Fibroblast of pulmonary artery (primary cell): ENCODE results near the gene NRP2.
A peak's percentile ranks its signal among the peaks of the same experiment; 100 is the strongest.

ENCODE experiments used
- DNase-seq: peaks from one replicate; pipeline ENCODE4 v3.0.0-alpha.2; 2010; ENCODE audit warnings: low read depth
- H3K4me3 ChIP-seq: replicated peaks from 2 replicates; pipeline ENCODE4 v1.5.1; 2011; ENCODE audit warnings: low read depth, mild to moderate bottlenecking, control low read depth, low read length, moderate library complexity
- TF ChIP-seq, protein P1 (sequence below): IDR thresholded peaks from 2 replicates; pipeline ENCODE4 v1.5.1; 2011; ENCODE audit warnings: mild to moderate bottlenecking, control low read depth, low read length, inconsistent platforms; ENCODE audit errors: missing control alignments

Gene NRP2

DNA sequence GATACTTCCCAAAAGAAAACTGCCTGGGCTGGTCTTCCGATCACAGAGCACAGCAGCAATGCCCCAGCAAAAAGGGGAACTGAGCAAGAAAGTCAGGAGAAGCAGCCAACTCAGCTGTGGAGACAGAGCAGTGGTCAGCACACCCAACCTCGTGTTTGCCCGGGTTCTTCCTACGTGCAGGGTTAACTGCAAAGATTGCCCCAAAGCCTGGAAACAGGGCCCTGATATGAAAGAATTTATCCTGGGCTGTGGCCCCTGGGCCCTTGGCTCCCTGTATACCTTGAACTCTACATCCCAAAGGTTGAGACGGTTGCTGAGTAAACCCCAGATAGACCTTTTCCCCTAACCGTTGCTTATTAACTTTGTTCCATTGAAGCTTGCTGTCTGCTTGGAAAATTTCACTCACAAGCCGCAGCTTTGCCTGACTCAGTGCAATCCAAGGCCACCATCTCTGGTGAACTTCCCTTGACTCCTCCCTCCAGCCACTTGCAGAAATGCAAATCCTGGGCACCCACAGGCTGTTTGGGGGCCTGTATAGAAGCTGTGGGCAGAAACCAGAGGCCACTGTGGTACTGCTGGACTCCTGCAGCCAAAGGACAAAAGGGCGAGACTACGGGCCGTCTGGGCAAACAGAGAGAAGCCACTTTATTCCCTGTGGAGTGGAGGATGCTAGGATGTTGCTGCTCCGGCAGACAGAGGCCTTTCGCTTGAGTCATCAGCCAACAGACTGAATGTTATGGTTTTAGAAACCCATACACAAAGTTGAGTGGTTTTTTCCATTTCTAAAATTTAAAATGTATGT is 18.2 kb downstream of the NRP2 start:
- TF ChIP-seq, protein P1, sequence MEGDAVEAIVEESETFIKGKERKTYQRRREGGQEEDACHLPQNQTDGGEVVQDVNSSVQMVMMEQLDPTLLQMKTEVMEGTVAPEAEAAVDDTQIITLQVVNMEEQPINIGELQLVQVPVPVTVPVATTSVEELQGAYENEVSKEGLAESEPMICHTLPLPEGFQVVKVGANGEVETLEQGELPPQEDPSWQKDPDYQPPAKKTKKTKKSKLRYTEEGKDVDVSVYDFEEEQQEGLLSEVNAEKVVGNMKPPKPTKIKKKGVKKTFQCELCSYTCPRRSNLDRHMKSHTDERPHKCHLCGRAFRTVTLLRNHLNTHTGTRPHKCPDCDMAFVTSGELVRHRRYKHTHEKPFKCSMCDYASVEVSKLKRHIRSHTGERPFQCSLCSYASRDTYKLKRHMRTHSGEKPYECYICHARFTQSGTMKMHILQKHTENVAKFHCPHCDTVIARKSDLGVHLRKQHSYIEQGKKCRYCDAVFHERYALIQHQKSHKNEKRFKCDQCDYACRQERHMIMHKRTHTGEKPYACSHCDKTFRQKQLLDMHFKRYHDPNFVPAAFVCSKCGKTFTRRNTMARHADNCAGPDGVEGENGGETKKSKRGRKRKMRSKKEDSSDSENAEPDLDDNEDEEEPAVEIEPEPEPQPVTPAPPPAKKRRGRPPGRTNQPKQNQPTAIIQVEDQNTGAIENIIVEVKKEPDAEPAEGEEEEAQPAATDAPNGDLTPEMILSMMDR, result no peak
- no peak overlapping the region for H3K4me3 ChIP-seq
- DNase-seq, result peak; percentile 76

DNA sequence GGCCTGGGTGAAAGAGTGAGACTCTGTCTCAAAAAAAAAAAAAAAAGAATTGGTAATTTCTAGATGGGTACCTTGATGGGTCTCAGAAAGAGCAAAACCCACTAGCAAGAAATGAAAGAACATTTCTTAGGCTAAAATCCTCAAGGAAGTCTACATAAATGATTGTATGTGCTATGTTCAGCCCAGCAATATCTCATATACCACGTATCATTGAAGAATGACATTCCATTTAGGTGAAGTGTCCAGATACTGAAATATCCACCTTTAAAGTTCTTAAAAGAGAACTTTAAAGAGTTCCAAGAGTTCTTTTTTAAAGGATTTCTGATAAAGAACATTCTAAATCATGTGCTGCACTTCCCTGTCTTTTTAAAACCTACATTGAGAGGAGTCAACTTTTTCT is 19.2 kb downstream of the NRP2 start:
- DNase-seq, result peak; percentile 39
- TF ChIP-seq, protein P1, result no peak
- H3K4me3 ChIP-seq, result no peak overlapping the region

DNA sequence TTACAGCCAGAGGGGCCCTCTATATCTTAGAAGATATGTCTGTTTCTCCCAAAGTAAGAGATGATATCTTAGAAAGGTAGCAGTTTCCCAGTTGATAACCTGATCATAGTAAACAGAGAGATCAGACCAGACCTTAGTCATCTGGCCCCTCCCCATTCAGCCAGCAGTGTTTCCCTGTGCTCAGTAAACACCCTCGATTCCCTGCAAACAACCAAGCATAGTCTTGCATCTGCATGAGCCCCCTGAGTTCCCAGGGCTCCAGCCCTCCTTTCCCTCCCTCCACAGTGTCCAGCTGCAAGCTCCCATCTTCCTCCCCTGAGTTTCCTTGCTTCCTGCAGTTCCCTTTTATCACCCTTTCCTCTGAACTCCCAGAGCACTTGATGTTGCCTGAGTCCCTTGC is 20.3 kb downstream of the NRP2 start:
- TF ChIP-seq, protein P1, result no peak
- DNase-seq, result no peak
- no peak overlapping the region for H3K4me3 ChIP-seq

DNA sequence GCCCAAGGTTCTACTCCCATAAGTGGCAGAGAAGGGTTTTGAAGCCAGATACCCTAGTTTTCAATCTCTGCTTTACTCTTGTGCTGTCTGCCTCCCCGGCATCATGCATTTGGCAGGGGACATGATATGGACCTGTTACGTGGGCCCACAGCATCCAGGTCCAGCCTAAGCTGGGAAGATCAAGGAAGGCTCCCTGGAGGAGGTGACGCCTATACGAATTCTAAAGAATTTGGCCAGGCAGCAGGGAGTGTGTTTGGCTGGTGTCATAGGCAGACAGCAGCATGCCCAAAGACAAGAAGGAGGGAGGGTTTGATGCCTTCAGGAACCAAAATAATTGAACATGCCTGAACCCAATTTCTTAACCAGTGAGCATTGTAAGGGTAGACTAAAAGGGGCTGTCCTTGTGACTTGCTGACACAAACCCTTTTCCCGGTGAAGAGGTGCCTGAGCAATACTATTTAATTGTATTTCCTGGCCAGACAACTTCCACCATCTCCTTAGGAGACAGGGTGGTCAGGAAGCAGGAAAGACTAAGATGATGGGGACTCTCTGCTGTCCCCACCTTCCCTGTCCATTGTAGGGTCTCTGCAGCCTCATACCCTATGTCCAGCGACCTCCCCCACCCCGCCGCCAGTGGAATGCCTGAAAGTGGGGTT is 21.3 kb downstream of the NRP2 start:
- no peak overlapping the region for H3K4me3 ChIP-seq
- DNase-seq, result no peak
- TF ChIP-seq, protein P1, result no peak

DNA sequence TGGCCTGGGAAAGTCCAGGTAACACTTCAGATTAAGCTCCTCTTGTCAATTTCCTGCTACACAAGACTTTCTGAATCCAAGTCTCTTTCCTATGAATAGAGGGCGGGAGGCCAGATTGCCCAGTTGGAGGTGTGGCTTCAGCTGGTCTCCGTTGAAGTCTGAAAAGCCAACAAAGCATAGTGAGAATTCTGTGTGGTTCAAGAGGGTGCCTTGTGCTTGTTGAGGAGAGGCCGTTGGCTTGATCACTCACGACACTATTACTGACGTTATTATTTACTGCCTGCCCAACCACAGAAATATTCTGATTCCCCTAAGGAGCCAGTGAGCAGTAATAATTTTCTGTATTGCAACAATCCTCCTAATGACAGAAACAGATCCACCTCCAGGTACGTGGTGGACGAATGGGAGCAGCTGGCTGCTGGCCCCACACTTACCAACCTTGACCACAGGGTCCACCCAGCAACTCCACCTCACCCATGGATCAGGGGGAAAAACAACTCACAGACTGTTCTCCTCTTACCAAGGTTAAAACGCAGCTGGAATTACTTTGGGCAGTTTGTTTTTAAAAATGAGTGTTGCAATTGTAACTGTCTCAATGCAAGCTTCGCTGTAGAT is 21.9 kb downstream of the NRP2 start:
- TF ChIP-seq, protein P1, result no peak

DNA sequence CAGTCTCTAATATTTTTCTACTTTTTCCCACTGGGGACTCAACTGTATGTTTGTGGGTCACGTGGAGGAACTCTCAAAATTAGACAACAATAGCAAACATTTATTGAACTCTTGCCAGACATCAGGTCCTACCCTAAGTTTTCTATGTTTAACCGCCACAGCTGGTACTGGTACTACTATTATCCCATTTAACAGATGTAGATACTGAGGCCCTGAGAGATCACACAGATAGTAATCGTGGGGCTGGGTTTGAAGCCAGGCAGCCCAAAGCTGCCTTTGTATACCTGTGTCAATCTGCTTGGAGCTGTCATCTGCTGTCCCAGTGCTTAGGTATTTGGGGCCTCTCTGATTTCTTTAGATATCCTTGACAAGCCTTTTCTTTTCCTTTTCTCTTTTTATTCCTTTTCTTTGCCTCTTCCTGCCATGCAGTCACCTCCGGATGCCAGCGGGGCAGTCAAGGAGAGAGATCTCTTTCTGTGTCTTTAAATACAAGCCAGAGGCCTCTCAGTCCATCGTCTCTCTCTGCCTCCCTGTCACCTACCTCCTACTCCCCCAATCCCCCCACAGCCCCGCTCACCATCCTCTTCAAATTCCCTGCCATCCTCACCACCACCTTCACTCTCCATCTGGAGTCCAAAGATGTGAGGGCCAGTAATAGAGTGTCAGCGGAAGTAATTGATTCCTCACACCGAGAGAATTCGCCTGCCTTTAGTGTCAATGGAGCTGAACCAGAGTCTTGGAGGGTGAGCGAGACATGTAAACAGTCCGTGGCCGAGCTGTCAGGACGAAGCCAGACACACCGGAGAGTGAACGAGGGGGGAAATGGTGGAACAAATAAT is 23.4 kb downstream of the NRP2 start:
- no peak for DNase-seq
- no peak overlapping the region for H3K4me3 ChIP-seq
- TF ChIP-seq, protein P1, result no peak

More for the DNA sequence above, 21.9 kb downstream of the NRP2 start:
- DNase-seq, result peak; percentile 23
- H3K4me3 ChIP-seq, result no peak overlapping the region
